ENCODE data around the gene AHCYL2. TPM values are rescaled to one million over a fixed set of nuclear protein-coding genes. Genes with fewer than 3 reads are reported as not detected.

The AHCYL2 gene
- total and polyA plus RNA-seq, 4 donors, result 2.0 to 10.0 (median 3.6) TPM

- DNase-seq (ENCODE audit: low spot score), result no peak
- Histone ChIP-seq H3K9ac (ENCODE audit: low read depth in 1 of 2, low read length in 2 of 2) (no peak overlapping the region), H3K9me3 (ENCODE audit: control insufficient read depth in 4 of 4, low read length in 3 of 4) (no peaks in the 10 kb centered on the region), H3K27ac (ENCODE audit: low read depth in 1 of 2, low read length in 2 of 2) (no peak overlapping the region), H3K36me3 (ENCODE audit: control insufficient read depth in 4 of 4, insufficient read depth in 3 of 4, low read depth in 1 of 4, low read length in 3 of 4) (no peaks in the 10 kb centered on the region), H3K4me1 (ENCODE audit: control insufficient read depth in 4 of 4, insufficient read depth in 4 of 4, low read length in 3 of 4) (no peaks in the 10 kb centered on the region), H3K4me3 (ENCODE audit: low read depth in 1 of 3, low read length in 3 of 3) (no peak overlapping the region), H3K27me3 (ENCODE audit: control insufficient read depth in 4 of 4, insufficient read depth in 4 of 4, low read length in 3 of 4) (no peaks in the 10 kb centered on the region)
- WGBS, result 81% methylated on average over 2 of the region's 2 CpGs
- TF ChIP-seq HNF4A (conservative IDR thresholded peaks at IDR 0.05) (no peak), REST (IDR thresholded peaks at IDR 0.05) (no peak), HNF4G (IDR thresholded peaks at IDR 0.05) (no peak), RXRA (IDR thresholded peaks at IDR 0.05) (no peak), FOXA2 (IDR thresholded peaks at IDR 0.05) (no peak), CTCF (IDR thresholded peaks at IDR 0.05; ENCODE audit: low read depth, low read length, missing input control) (no peak), NR2F2 (IDR thresholded peaks at IDR 0.05) (no peak), MAX (IDR thresholded peaks at IDR 0.05) (no peak), ZBTB33 (IDR thresholded peaks at IDR 0.05) (no peak), ATF3 (IDR thresholded peaks at IDR 0.05) (no peak)
Measured at GRCh38 chr7:129262324-129262723, 37.5 kb downstream of the AHCYL2 start.

- DNase-seq (ENCODE audit: low spot score), result no peak
- TF ChIP-seq HNF4G (IDR thresholded peaks at IDR 0.05) (no peak), FOXA2 (IDR thresholded peaks at IDR 0.05) (no peak), GABPA (IDR thresholded peaks at IDR 0.05 in 1 of 2, conservative IDR thresholded peaks at IDR 0.05 in 1 of 2) (no peak), JUND (IDR thresholded peaks at IDR 0.05) (no peak), YY1 (IDR thresholded peaks at IDR 0.05) (no peak), SP1 (IDR thresholded peaks at IDR 0.05) (no peak), HNF4A (conservative IDR thresholded peaks at IDR 0.05) (no peak), CTCF (IDR thresholded peaks at IDR 0.05; ENCODE audit: low read depth, low read length, missing input control) (no peak), TAF1 (conservative IDR thresholded peaks at IDR 0.05) (no peak), RXRA (IDR thresholded peaks at IDR 0.05) (no peak), MAX (IDR thresholded peaks at IDR 0.05) (no peak), RAD21 (IDR thresholded peaks at IDR 0.05) (no peak), NR2F2 (IDR thresholded peaks at IDR 0.05) (no peak), REST (IDR thresholded peaks at IDR 0.05) (no peak), EGR1 (IDR thresholded peaks at IDR 0.05; ENCODE audit: low read depth in 2 of 2) (no peak)
- Histone ChIP-seq H3K27me3 (ENCODE audit: control insufficient read depth in 4 of 4, insufficient read depth in 4 of 4, low read length in 3 of 4) (no peaks in the 10 kb centered on the region), H3K36me3 (ENCODE audit: control insufficient read depth in 4 of 4, insufficient read depth in 3 of 4, low read depth in 1 of 4, low read length in 3 of 4) (no peaks in the 10 kb centered on the region), H3K9ac (ENCODE audit: low read depth in 1 of 2, low read length in 2 of 2) (no peak overlapping the region), H3K9me3 (ENCODE audit: control insufficient read depth in 4 of 4, low read length in 3 of 4) (no peaks in the 10 kb centered on the region), H3K27ac (ENCODE audit: low read depth in 1 of 2, low read length in 2 of 2) (no peak overlapping the region), H3K4me1 (ENCODE audit: control insufficient read depth in 4 of 4, insufficient read depth in 4 of 4, low read length in 3 of 4) (no peaks in the 10 kb centered on the region), H3K4me3 (ENCODE audit: low read depth in 1 of 3, low read length in 3 of 3) (no peak overlapping the region)
- WGBS, result 98% methylated on average over 2 of the region's 2 CpGs
Measured at GRCh38 chr7:129263168-129263567, 38.3 kb downstream of the AHCYL2 start.
